MM.1S (cell line): ENCODE measurements around the gene NR0B2.

Experiments used
- DNase-seq: peaks from one replicate; pipeline ENCODE4 v3.0.0-alpha.2; 2015
- H2AFZ ChIP-seq: fragments of 300-600 bp; sonication (generic); 2 replicates; pipeline ENCODE4 v1.6.0; 2016; ENCODE audit warnings: antibody characterized with exemption, low read length
- H3F3A ChIP-seq: fragments of 300-600 bp; sonication (generic); 2 replicates; pipeline ENCODE4 v1.6.1; 2016; ENCODE audit warnings: mild to moderate bottlenecking, antibody characterized with exemption, low read length, moderate library complexity, mixed read lengths; ENCODE audit not compliant: insufficient read depth
- H3K27ac ChIP-seq: fragments of 300-600 bp; sonication (generic); 2 replicates; pipeline ENCODE4 v1.5.1; 2016; ENCODE audit warnings: mild to moderate bottlenecking, low read length
- H3K27me3 ChIP-seq: fragments of 300-600 bp; sonication (generic); replicated peaks from 2 replicates; pipeline ENCODE4 v1.6.0; 2016; ENCODE audit warnings: low read length; ENCODE audit not compliant: insufficient read depth
- H3K36me3 ChIP-seq: fragments of 300-600 bp; sonication (generic); replicated peaks from 2 replicates; pipeline ENCODE4 v1.6.1; 2016; ENCODE audit warnings: mild to moderate bottlenecking, low read length, mixed read lengths; ENCODE audit not compliant: insufficient read depth
- H3K4me1 ChIP-seq: fragments of 300-600 bp; sonication (generic); 2 replicates; pipeline ENCODE4 v1.6.1; 2016; ENCODE audit warnings: low read length, mixed read lengths
- H3K4me2 ChIP-seq: fragments of 300-600 bp; sonication (generic); 2 replicates; pipeline ENCODE4 v1.6.0; 2016; ENCODE audit warnings: low read depth, low read length
- H3K4me3 ChIP-seq: fragments of 300-600 bp; sonication (generic); 2 replicates; pipeline ENCODE4 v1.5.1; 2016; ENCODE audit warnings: low read length, mixed read lengths
- H3K79me2 ChIP-seq: fragments of 300-600 bp; sonication (generic); 2 replicates; pipeline ENCODE4 v1.6.1; 2016; ENCODE audit warnings: mixed run types, low read length, mixed read lengths
- H3K9ac ChIP-seq: fragments of 300-600 bp; sonication (generic); 2 replicates; pipeline ENCODE4 v1.6.1; 2016; ENCODE audit warnings: low read length, mixed read lengths
- H3K9me2 ChIP-seq: fragments of 300-600 bp; sonication (generic); replicated peaks from 2 replicates; pipeline ENCODE4 v1.6.1; 2016; ENCODE audit warnings: mild to moderate bottlenecking, low read length, mixed read lengths; ENCODE audit not compliant: insufficient read depth
- H3K9me3 ChIP-seq: fragments of 300-600 bp; sonication (generic); replicated peaks from 2 replicates; pipeline ENCODE4 v1.6.1; 2016; ENCODE audit warnings: mild to moderate bottlenecking, low read length, mixed read lengths; ENCODE audit not compliant: insufficient read depth
- H4K20me1 ChIP-seq: fragments of 300-600 bp; sonication (generic); 2 replicates; pipeline ENCODE4 v1.6.1; 2016; ENCODE audit warnings: mild to moderate bottlenecking, low read length, moderate library complexity, mixed read lengths; ENCODE audit not compliant: insufficient read depth
- EZH2 ChIP-seq: fragments of 300-600 bp; sonication (generic); optimal IDR thresholded peaks from 2 replicates; pipeline ENCODE3; 2017; ENCODE audit warnings: low read depth, mild to moderate bottlenecking, antibody characterized with exemption, low read length, mixed read lengths
- EZH2phosphoT487 ChIP-seq: fragments of 300-600 bp; sonication (generic); IDR thresholded peaks from 2 replicates; pipeline ENCODE4 v1.6.1; 2018; ENCODE audit warnings: antibody characterized with exemption, low read length
- TF ChIP-seq, protein P1 (sequence below): fragments of 300-600 bp; sonication (generic); IDR thresholded peaks from 2 replicates; pipeline ENCODE4 v1.5.1; 2016; ENCODE audit warnings: antibody characterized with exemption, low read length, mixed read lengths

Gene NR0B2

DNA sequence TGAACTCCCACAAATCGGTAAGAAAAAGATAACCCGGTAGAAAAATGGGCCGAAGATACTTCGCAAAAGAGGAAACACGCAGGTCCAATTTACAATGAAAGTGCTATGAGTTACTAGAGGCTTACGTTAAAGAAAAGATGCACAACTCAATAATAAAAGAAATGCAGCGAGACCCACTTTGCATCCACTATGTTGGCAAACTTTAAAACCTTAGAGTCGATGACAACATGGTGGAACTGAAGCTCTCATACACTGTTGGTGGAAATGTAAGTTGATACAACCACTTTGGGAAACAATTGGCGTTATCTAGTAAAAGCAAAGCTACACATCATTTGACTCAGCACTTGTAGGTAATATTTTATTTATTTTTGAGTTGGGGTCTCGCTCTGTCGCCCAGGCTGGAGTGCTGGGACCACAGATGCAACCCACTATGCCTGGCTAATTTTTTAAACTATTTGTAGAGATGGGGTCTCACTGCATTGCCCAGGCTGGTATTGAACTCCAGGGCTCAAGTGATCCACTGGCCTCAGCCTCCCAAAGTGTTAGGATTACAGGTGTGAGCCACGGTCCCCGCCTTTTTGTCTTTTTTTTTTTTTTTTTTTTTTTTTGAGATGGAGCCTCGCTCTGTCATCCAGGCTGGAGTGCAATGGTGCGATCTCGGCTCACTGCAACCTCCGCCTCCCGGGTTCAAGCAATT lies 12.8 kb downstream of the NR0B2 start:
- Histone ChIP-seq H3K4me2 (peak overlapping the region; percentile 75), H3F3A (peaks cover 4% of the 10 kb centered on the region; the same call in 1 of the 2 replicates), H3K27ac (peak overlapping the region; percentile 68; the same call in 1 of the 2 replicates), H3K9me2 (no peaks in the 10 kb centered on the region), H3K9me3 (no peaks in the 10 kb centered on the region), H3K9ac (peak overlapping the region; percentile 88), H4K20me1 (no peaks in the 10 kb centered on the region), H3K4me3 (peak overlapping the region; percentile 87), H3K4me1 (peaks cover 8% of the 10 kb centered on the region), H3K27me3 (no peaks in the 10 kb centered on the region), H3K36me3 (no peaks in the 10 kb centered on the region; the same call in 1 of the 2 replicates), H2AFZ (peak overlapping the region; percentile 85), H3K79me2 (peaks cover 36% of the 10 kb centered on the region)
- no peak for TF ChIP-seq EZH2phosphoT487
- TF ChIP-seq, protein P1, sequence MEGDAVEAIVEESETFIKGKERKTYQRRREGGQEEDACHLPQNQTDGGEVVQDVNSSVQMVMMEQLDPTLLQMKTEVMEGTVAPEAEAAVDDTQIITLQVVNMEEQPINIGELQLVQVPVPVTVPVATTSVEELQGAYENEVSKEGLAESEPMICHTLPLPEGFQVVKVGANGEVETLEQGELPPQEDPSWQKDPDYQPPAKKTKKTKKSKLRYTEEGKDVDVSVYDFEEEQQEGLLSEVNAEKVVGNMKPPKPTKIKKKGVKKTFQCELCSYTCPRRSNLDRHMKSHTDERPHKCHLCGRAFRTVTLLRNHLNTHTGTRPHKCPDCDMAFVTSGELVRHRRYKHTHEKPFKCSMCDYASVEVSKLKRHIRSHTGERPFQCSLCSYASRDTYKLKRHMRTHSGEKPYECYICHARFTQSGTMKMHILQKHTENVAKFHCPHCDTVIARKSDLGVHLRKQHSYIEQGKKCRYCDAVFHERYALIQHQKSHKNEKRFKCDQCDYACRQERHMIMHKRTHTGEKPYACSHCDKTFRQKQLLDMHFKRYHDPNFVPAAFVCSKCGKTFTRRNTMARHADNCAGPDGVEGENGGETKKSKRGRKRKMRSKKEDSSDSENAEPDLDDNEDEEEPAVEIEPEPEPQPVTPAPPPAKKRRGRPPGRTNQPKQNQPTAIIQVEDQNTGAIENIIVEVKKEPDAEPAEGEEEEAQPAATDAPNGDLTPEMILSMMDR: no peak
- no peak for TF ChIP-seq EZH2
- DNase-seq: no peak

DNA sequence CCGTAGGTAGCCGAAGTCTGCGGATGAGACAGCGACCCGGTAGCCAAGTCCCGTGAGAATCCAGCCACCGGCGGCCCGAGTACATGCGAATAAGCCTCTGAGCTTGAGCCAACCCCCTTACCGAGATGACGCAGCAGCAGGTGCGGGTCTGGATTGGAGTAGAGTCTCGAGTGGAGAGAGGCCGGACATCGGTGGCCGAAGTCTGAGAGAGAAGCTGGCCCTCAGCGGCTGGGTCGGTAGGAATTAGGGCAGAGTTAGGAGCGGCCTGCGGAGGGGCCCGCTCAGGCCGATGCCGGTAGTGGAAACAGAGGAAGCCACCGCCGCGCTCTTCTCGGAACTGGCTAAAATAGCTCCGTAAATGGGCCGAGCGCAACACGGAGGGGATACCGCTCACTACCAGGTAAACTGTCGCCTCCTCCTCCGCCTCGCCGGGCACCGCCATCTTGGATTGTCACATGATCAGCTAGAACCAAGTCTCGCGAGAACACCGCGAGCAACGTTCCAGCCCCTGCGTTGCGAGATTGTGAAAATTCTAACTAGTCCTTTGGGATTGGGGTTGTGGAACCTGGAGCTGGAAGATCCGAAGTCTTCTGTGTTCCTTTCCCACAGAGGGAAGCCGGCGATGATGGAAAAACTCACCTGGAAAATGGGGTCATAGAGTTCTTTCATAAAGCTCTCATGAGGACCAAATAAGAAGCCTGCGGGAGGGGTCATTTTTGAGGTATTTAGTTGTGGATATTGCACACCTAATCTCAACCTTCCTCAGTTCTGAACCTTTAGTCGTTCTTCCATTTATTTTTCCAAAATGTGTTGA lies 13.6 kb downstream of the NR0B2 start, which contains the start of gene GPATCH3:
TSS of gene GPATCH3 (minus strand) at position 467 of the 814 bp plus-strand sequence. CDS start at position 442, 25 bp downstream.
- H3K9ac ChIP-seq: peak within 1 kb of the TSS; percentile 88
- peaks cover 4% of the 10 kb centered on the region; the same call in 1 of the 2 replicates for H3F3A ChIP-seq
- DNase-seq: peak; percentile 91
- H3K4me2 ChIP-seq: peak within 1 kb of the TSS; percentile 75
- H3K27me3 ChIP-seq: no peaks in the 10 kb centered on the region
- H4K20me1 ChIP-seq: no peaks in the 10 kb centered on the region
- H3K36me3 ChIP-seq: no peaks in the 10 kb centered on the region; the same call in 1 of the 2 replicates
- peaks cover 36% of the 10 kb centered on the region for H3K79me2 ChIP-seq
- H3K4me3 ChIP-seq: peak within 1 kb of the TSS; percentile 87
- TF ChIP-seq, protein P1: no peak
- no peak for TF ChIP-seq EZH2
- no peak for TF ChIP-seq EZH2phosphoT487
- H3K9me3 ChIP-seq: no peaks in the 10 kb centered on the region
- H2AFZ ChIP-seq: peak within 1 kb of the TSS; percentile 85
- H3K4me1 ChIP-seq: peaks cover 8% of the 10 kb centered on the region
- no peaks in the 10 kb centered on the region for H3K9me2 ChIP-seq
- peak within 1 kb of the TSS; percentile 68 for H3K27ac ChIP-seq

DNA sequence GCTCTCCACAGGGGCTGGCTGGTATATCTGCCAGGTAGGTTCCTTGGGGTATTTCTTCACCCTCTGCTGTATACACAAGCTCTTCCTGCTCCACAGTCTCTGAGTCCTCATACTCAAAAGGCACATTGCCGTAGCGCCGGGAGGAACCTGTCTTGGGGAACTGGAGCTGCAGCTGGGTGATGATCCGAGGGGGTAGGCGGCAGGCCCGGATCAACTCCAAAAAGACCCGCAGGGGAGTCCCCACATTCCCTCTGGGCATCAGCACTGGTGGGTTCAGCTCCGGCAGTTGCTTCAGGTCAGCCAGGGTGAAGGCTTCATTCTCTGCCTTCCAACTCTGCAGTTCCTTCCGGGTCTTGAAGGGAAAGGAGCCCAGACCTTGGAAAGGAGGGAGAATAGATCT lies 16.4 kb downstream of the NR0B2 start:
- peaks cover 4% of the 10 kb centered on the region; the same call in 1 of the 2 replicates for H3F3A ChIP-seq
- H2AFZ ChIP-seq: no peak overlapping the region
- H3K27ac ChIP-seq: no peak overlapping the region
- peaks cover 8% of the 10 kb centered on the region for H3K4me1 ChIP-seq
- no peak for TF ChIP-seq EZH2phosphoT487
- TF ChIP-seq, protein P1: no peak
- peaks cover 44% of the 10 kb centered on the region for H3K79me2 ChIP-seq
- no peak overlapping the region for H3K4me2 ChIP-seq
- H3K9me3 ChIP-seq: no peaks in the 10 kb centered on the region
- H3K4me3 ChIP-seq: no peak overlapping the region
- no peak overlapping the region for H3K9ac ChIP-seq
- no peak for DNase-seq
- H3K36me3 ChIP-seq: no peaks in the 10 kb centered on the region; the same call in 1 of the 2 replicates
- H3K9me2 ChIP-seq: no peaks in the 10 kb centered on the region
- H4K20me1 ChIP-seq: no peaks in the 10 kb centered on the region
- no peaks in the 10 kb centered on the region for H3K27me3 ChIP-seq
